ENCODE measurements around the gene SPPL3.
A peak's percentile ranks its signal among the peaks of the same experiment; 100 is the strongest.

The SPPL3 gene

GRCh38 chr12:120872487-120872886 lies 31.7 kb downstream of the SPPL3 start:
- DNase-seq, result no peak

- no peak for DNase-seq
Observed at GRCh38 chr12:120870415-120870814, 33.7 kb downstream of the SPPL3 start.

GRCh38 chr12:120869376-120869775 lies 34.8 kb downstream of the SPPL3 start:
- DNase-seq, result no peak

- DNase-seq, result no peak
Observed at GRCh38 chr12:120866108-120866507, 38.0 kb downstream of the SPPL3 start.

GRCh38 chr12:120865098-120865497 lies 39.1 kb downstream of the SPPL3 start:
- DNase-seq, result no peak

- DNase-seq, result no peak
Observed at GRCh38 chr12:120862664-120863063, 41.5 kb downstream of the SPPL3 start.

- DNase-seq, result no peak
Observed at GRCh38 chr12:120861074-120861795, 42.9 kb downstream of the SPPL3 start.

GRCh38 chr12:120858306-120859088 lies 45.7 kb downstream of the SPPL3 start:
- DNase-seq, result no peak

GRCh38 chr12:120856980-120857379 lies 47.2 kb downstream of the SPPL3 start:
- DNase-seq, result peak in 1 of 2 experiments; percentile 7

- no peak for DNase-seq
Observed at GRCh38 chr12:120855823-120856588, 48.2 kb downstream of the SPPL3 start.

GRCh38 chr12:120854804-120855203 lies 49.4 kb downstream of the SPPL3 start:
- DNase-seq, result no peak

GRCh38 chr12:120853188-120853587 lies 51.0 kb downstream of the SPPL3 start:
- DNase-seq, result no peak

- no peak for DNase-seq
Observed at GRCh38 chr12:120851944-120852343, 52.2 kb downstream of the SPPL3 start.

GRCh38 chr12:120851444-120851843 lies 52.7 kb downstream of the SPPL3 start:
- DNase-seq, result no peak

- no peak for DNase-seq
Observed at GRCh38 chr12:120849765-120850164, 54.4 kb downstream of the SPPL3 start.

- DNase-seq, result no peak
Observed at GRCh38 chr12:120847814-120848213, 56.3 kb downstream of the SPPL3 start.

- no peak for DNase-seq
Observed at GRCh38 chr12:120847392-120847791, 56.8 kb downstream of the SPPL3 start.

- DNase-seq, result no peak
Observed at GRCh38 chr12:120846721-120847120, 57.4 kb downstream of the SPPL3 start.

GRCh38 chr12:120845696-120846095 lies 58.5 kb downstream of the SPPL3 start:
- DNase-seq, result no peak

GRCh38 chr12:120844768-120845449 lies 59.2 kb downstream of the SPPL3 start:
- no peak for DNase-seq

- DNase-seq, result no peak
Observed at GRCh38 chr12:120844297-120844696, 59.9 kb downstream of the SPPL3 start.

GRCh38 chr12:120843472-120843871 lies 60.7 kb downstream of the SPPL3 start:
- no peak for DNase-seq

GRCh38 chr12:120842595-120842994 lies 61.6 kb downstream of the SPPL3 start:
- no peak for DNase-seq
